Hepatocyte (in vitro differentiated cells): Measurements from ENCODE around the gene CRISP1.

ENCODE experiments used
- CTCF ChIP-seq: fragments of 200-600 bp; sonication (generic); IDR thresholded peaks from 2 replicates; pipeline ENCODE4 v1.5.1; 2016; ENCODE audit warnings: antibody characterized with exemption, mild to moderate bottlenecking; ENCODE audit not compliant: poor library complexity
- EZH2 ChIP-seq: fragments of 200-600 bp; sonication (generic); IDR thresholded peaks from 2 replicates; pipeline ENCODE4 v1.6.1; 2016; ENCODE audit warnings: antibody characterized with exemption, mild to moderate bottlenecking, borderline replicate concordance
- EZH2phosphoT487 ChIP-seq: fragments of 200-600 bp; sonication (generic); IDR thresholded peaks from one replicate; pipeline ENCODE4 v1.6.1; 2018; ENCODE audit warnings: antibody characterized with exemption, mild to moderate bottlenecking, low read depth, moderate library complexity; ENCODE audit not compliant: unreplicated experiment, severe bottlenecking

GRCh38 chr6:49847014-49847413 lies 19.3 kb downstream of the CRISP1 start:
- TF ChIP-seq CTCF = no peak
- no peak for TF ChIP-seq EZH2phosphoT487
- TF ChIP-seq EZH2 = no peak
